ENCODE data around the gene IL16.

DNA sequence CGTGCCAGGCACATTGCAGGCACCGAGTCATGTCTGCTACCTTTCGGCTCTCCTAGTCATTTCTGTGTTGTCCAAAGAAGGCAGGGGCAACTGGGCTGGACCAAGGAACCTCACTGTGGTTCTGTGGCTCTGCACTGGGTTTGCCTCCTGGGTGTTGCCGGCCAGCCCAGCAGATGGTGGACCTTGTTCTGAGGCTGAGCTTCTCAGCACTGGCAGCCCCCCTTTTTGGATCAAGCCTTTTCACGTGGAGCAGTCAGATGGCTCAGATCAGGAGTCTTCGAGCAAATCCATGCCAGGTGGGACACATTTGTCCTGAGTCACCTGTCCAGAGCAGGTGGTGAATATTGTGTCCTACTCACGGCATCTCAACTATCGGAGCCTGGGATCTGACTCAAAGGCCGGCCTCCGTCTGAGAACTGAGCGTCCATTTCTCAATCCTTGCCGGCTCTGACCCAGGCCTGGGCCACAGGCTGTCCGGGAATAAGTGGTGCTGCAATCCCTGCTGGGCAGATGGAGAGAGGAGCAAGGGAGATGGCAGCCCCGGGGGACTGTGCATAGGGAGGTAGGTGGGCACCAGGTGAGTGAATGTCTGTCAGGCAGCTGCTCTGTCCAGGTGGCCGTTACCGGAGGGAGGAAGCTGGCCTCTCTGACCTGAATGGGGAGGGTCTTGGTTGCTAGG lies at the start of gene IL16:
- TF ChIP-seq, protein P1, sequence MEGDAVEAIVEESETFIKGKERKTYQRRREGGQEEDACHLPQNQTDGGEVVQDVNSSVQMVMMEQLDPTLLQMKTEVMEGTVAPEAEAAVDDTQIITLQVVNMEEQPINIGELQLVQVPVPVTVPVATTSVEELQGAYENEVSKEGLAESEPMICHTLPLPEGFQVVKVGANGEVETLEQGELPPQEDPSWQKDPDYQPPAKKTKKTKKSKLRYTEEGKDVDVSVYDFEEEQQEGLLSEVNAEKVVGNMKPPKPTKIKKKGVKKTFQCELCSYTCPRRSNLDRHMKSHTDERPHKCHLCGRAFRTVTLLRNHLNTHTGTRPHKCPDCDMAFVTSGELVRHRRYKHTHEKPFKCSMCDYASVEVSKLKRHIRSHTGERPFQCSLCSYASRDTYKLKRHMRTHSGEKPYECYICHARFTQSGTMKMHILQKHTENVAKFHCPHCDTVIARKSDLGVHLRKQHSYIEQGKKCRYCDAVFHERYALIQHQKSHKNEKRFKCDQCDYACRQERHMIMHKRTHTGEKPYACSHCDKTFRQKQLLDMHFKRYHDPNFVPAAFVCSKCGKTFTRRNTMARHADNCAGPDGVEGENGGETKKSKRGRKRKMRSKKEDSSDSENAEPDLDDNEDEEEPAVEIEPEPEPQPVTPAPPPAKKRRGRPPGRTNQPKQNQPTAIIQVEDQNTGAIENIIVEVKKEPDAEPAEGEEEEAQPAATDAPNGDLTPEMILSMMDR (IDR thresholded peaks at IDR 0.05; ENCODE audit: poor library complexity, severe bottlenecking) = no peak
- no peak for TF ChIP-seq EP300 (conservative IDR thresholded peaks at IDR 0.05; ENCODE audit: poor library complexity, severe bottlenecking)
- no peak for TF ChIP-seq SMC3 (conservative IDR thresholded peaks at IDR 0.05; ENCODE audit: poor library complexity)
- TF ChIP-seq RAD21 (conservative IDR thresholded peaks at IDR 0.05) = no peak
- TF ChIP-seq EZH2 (IDR thresholded peaks at IDR 0.05; ENCODE audit: borderline replicate concordance, insufficient read depth, low read length, poor library complexity, severe bottlenecking) = no peak
- no peak for TF ChIP-seq POLR2AphosphoS5 (IDR thresholded peaks at IDR 0.05)

Data from neural cell (in vitro differentiated cells).